SK-N-SH treated with all-trans-retinoic acid at 6 μM for 48 hours (cell line): ENCODE results near the gene INPP4B.

Source experiments
- ATAC-seq: fragments of 200-7000 bp; cut with Tn5 transposase; 3 replicates; pipeline ENCODE4 v1.9.1; 2020; ENCODE audit warnings: mild to moderate bottlenecking, moderate library complexity
- BACH2 ChIP-seq: fragments of 250-450 bp; sonication (Bioruptor Pico); IDR thresholded peaks from 2 replicates; pipeline ENCODE4 v1.9.0; 2021; ENCODE audit warnings: mild to moderate bottlenecking, borderline replicate concordance
- CREB5 ChIP-seq: fragments of 250-450 bp; sonication (Bioruptor Pico); IDR thresholded peaks from 2 replicates; pipeline ENCODE4 v1.5.1; 2020; ENCODE audit warnings: low read depth, mild to moderate bottlenecking, moderate library complexity
- CSDC2 ChIP-seq: fragments of 250-450 bp; sonication (Bioruptor Pico); IDR thresholded peaks from 2 replicates; pipeline ENCODE4 v1.5.0; 2020; ENCODE audit warnings: mild to moderate bottlenecking, moderate library complexity
- CSRNP3 ChIP-seq: fragments of 250-450 bp; sonication (Bioruptor Pico); IDR thresholded peaks from 2 replicates; pipeline ENCODE4 v1.5.1; 2021; ENCODE audit warnings: mild to moderate bottlenecking, moderate library complexity
- ESRRG ChIP-seq: fragments of 250-450 bp; sonication (Bioruptor Pico); IDR thresholded peaks from 2 replicates; pipeline ENCODE4 v1.6.1; 2021; ENCODE audit warnings: mild to moderate bottlenecking
- GLIS3 ChIP-seq: fragments of 250-450 bp; sonication (Bioruptor Pico); IDR thresholded peaks from 2 replicates; pipeline ENCODE4 v1.5.0; 2020; ENCODE audit warnings: mild to moderate bottlenecking, moderate library complexity
- ISL1 ChIP-seq: fragments of 250-450 bp; sonication (Bioruptor Pico); IDR thresholded peaks from 2 replicates; pipeline ENCODE4 v2.1.2; 2022; ENCODE audit warnings: mild to moderate bottlenecking, moderate library complexity
- OSR1 ChIP-seq: fragments of 250-450 bp; sonication (Bioruptor Pico); IDR thresholded peaks from 2 replicates; pipeline ENCODE4 v1.8.0; 2022; ENCODE audit warnings: moderate library complexity, mild to moderate bottlenecking, inconsistent platforms
- PATZ1 ChIP-seq: fragments of 250-450 bp; sonication (Bioruptor Pico); IDR thresholded peaks from 2 replicates; pipeline ENCODE4 v1.8.0; 2020; ENCODE audit warnings: mild to moderate bottlenecking, moderate library complexity, borderline replicate concordance
- POU6F1 ChIP-seq: fragments of 250-450 bp; sonication (Bioruptor Pico); IDR thresholded peaks from 2 replicates; pipeline ENCODE4 v1.8.0; 2021; ENCODE audit warnings: low read depth, mild to moderate bottlenecking, moderate library complexity, borderline replicate concordance
- PPARA ChIP-seq: fragments of 250-450 bp; sonication (Bioruptor Pico); IDR thresholded peaks from 2 replicates; pipeline ENCODE4 v1.5.0; 2020; ENCODE audit warnings: mild to moderate bottlenecking, borderline replicate concordance
- RARB ChIP-seq: fragments of 250-450 bp; sonication (Bioruptor Pico); IDR thresholded peaks from 2 replicates; pipeline ENCODE4 v1.8.0; 2021; ENCODE audit warnings: mild to moderate bottlenecking, moderate library complexity
- SNAI2 ChIP-seq: fragments of 250-450 bp; sonication (Bioruptor Pico); IDR thresholded peaks from 2 replicates; pipeline ENCODE4 v1.5.0; 2020; ENCODE audit warnings: mild to moderate bottlenecking, moderate library complexity
- TOX ChIP-seq: fragments of 250-450 bp; sonication (Bioruptor Pico); IDR thresholded peaks from 2 replicates; pipeline ENCODE4 v1.8.0; 2021; ENCODE audit warnings: mild to moderate bottlenecking, moderate library complexity, borderline replicate concordance
- TSHZ2 ChIP-seq: fragments of 250-450 bp; sonication (Bioruptor Pico); IDR thresholded peaks from 2 replicates; pipeline ENCODE4 v1.5.0; 2020; ENCODE audit warnings: mild to moderate bottlenecking, moderate library complexity
- ZC3H10 ChIP-seq: fragments of 250-450 bp; sonication (Bioruptor Pico); IDR thresholded peaks from 2 replicates; pipeline ENCODE4 v1.5.1; 2021; ENCODE audit warnings: mild to moderate bottlenecking, moderate library complexity
- ZFP3 ChIP-seq: fragments of 250-450 bp; sonication (Bioruptor Pico); IDR thresholded peaks from 2 replicates; pipeline ENCODE4 v1.5.0; 2020; ENCODE audit warnings: mild to moderate bottlenecking, moderate library complexity
- ZFP30 ChIP-seq: fragments of 450-650 bp; formaldehyde crosslinking; IDR thresholded peaks from 2 replicates; pipeline ENCODE4 v1.5.0; 2022; ENCODE audit warnings: mild to moderate bottlenecking, moderate library complexity
- ZNF565 ChIP-seq: fragments of 450-650 bp; formaldehyde crosslinking; conservative IDR thresholded peaks from 2 replicates; pipeline ENCODE4 v1.5.0; 2020; ENCODE audit warnings: low read depth, mild to moderate bottlenecking, moderate library complexity
- ZNF70 ChIP-seq: fragments of 450-650 bp; formaldehyde crosslinking; IDR thresholded peaks from 2 replicates; pipeline ENCODE4 v1.5.0; 2020; ENCODE audit warnings: mild to moderate bottlenecking, moderate library complexity
- ZNF8 ChIP-seq: fragments of 450-650 bp; formaldehyde crosslinking; IDR thresholded peaks from 2 replicates; pipeline ENCODE4 v1.5.0; 2020; ENCODE audit warnings: mild to moderate bottlenecking, moderate library complexity

INPP4B gene

GRCh38 chr4:142222127-142222526 lies 624.0 kb downstream of the INPP4B start:
- TF ChIP-seq ZNF70 (CRISPR knock-in tag) (no peak), TSHZ2 (CRISPR knock-in tag) (no peak), SNAI2 (no peak), OSR1 (CRISPR knock-in tag) (no peak)
- TF ChIP-seq, all 23 proteins: peak for 0
- ATAC-seq: no peak

- TF ChIP-seq ESRRG (CRISPR knock-in tag) (no peak), CREB5 (CRISPR knock-in tag) (no peak), OSR1 (CRISPR knock-in tag) (no peak), TSHZ2 (CRISPR knock-in tag) (no peak), ZNF70 (CRISPR knock-in tag) (no peak), BACH2 (CRISPR knock-in tag) (no peak), ZC3H10 (CRISPR knock-in tag) (no peak), ZNF565 (no peak), TOX (CRISPR knock-in tag) (no peak), GLIS3 (CRISPR knock-in tag) (no peak), ISL1 (CRISPR knock-in tag) (no peak)
- ATAC-seq: no peak
These were observed 627.4 kb downstream of the INPP4B start for GRCh38 chr4:142218726-142219125.

GRCh38 chr4:142211444-142211843 lies 634.7 kb downstream of the INPP4B start:
- ATAC-seq: no peak
- no peak for TF ChIP-seq PPARA (CRISPR knock-in tag)
- no peak for TF ChIP-seq CREB5 (CRISPR knock-in tag)
- TF ChIP-seq BACH2 (CRISPR knock-in tag): no peak
- no peak for TF ChIP-seq CSDC2
- TF ChIP-seq TSHZ2 (CRISPR knock-in tag): no peak
- no peak for TF ChIP-seq GLIS3 (CRISPR knock-in tag)
- no peak for TF ChIP-seq RARB
- TF ChIP-seq TOX (CRISPR knock-in tag): no peak
- no peak for TF ChIP-seq ZNF8
- TF ChIP-seq CSRNP3 (CRISPR knock-in tag): no peak
- TF ChIP-seq ESRRG (CRISPR knock-in tag): no peak
- no peak for TF ChIP-seq SNAI2
- TF ChIP-seq ZC3H10 (CRISPR knock-in tag): no peak
- TF ChIP-seq ZFP30: no peak
- TF ChIP-seq POU6F1 (CRISPR knock-in tag): no peak
- no peak for TF ChIP-seq PATZ1 (CRISPR knock-in tag)
- TF ChIP-seq ZNF565: no peak
- no peak for TF ChIP-seq ZFP3 (CRISPR knock-in tag)
